Measurements from ENCODE around the gene STRIP1.

The STRIP1 gene

DNA sequence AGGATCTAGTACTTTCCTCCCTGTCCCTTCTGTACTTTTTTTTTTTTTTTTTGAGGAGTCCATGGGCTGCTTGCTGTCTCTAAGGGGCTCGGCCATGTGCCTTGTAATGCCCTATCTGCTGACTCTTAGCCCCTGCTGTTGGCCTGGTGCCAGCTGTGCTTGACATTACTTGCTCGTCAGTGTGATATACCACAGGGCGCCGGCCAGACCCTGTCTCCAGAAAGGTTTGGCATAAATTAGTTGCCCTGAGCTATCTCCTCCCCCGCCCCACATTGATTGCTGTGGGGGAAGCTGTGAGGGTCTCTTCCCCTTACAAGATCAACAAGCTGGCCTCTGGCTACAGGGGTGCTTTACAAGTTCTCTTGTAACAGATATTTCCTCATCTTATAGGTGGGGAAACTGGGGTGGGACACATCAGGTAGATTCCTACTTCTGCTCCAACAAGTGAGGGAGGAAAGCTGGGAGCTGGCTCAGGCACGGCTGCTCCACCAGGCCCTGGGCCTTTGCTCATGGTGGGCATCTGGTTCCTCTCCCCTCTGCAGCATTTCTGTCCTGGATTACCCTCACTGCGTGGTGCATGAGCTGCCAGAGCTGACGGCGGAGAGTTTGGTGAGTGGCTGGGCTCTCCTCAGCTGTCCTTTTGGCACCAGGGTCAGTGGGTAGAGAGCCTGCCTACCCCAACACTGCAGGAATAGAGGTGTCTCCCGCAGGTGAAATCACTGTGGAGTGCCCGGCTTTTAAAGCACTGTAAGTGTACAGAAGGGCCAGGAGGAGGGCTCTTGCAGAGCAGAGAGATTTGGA is 15.6 kb downstream of the STRIP1 start:
- no peak overlapping the region for H3K4me3 ChIP-seq (replicated peaks; ENCODE audit: low read depth, low read length)
- no peak for DNase-seq (ENCODE audit: extremely low read depth, low read depth)
- no peak for TF ChIP-seq CTCF (IDR thresholded peaks at IDR 0.05; ENCODE audit: low read depth, low read length, missing control alignments)

- no peak for DNase-seq (ENCODE audit: extremely low read depth, low read depth)
- TF ChIP-seq CTCF (IDR thresholded peaks at IDR 0.05; ENCODE audit: low read depth, low read length, missing control alignments) = no peak
- H3K4me3 ChIP-seq (replicated peaks; ENCODE audit: low read depth, low read length) = no peak overlapping the region
These were observed 16.3 kb downstream of the STRIP1 start for GRCh38 chr1:110050602-110051261.

- no peak for TF ChIP-seq CTCF (IDR thresholded peaks at IDR 0.05; ENCODE audit: low read depth, low read length, missing control alignments)
- H3K4me3 ChIP-seq (replicated peaks; ENCODE audit: low read depth, low read length) = no peak overlapping the region
- DNase-seq (ENCODE audit: extremely low read depth, low read depth) = no peak
These were observed 16.8 kb downstream of the STRIP1 start for GRCh38 chr1:110051262-110051648.

DNA sequence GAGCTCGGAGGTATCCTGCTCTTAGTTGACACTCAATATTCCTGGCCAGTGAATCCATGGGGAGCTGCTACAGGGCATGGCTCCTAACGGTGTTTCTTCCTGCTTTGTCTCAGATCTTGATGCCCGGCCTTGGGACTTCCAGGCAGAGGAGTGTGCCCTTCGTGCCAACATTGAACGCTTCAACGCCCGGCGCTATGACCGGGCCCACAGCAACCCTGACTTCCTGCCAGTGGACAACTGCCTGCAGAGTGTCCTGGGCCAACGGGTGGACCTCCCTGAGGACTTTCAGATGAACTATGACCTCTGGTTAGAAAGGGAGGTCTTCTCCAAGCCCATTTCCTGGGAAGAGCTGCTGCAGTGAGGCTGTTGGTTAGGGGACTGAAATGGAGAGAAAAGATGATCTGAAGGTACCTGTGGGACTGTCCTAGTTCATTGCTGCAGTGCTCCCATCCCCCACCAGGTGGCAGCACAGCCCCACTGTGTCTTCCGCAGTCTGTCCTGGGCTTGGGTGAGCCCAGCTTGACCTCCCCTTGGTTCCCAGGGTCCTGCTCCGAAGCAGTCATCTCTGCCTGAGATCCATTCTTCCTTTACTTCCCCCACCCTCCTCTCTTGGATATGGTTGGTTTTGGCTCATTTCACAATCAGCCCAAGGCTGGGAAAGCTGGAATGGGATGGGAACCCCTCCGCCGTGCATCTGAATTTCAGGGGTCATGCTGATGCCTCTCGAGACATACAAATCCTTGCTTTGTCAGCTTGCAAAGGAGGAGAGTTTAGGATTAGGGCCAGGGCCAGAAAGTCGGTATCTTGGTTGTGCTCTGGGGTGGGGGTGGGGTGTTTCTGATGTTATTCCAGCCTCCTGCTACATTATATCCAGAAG is 19.4 kb downstream of the STRIP1 start:
- peak; percentile 98 for TF ChIP-seq CTCF (IDR thresholded peaks at IDR 0.05; ENCODE audit: low read depth, low read length, missing control alignments)
- H3K4me3 ChIP-seq (replicated peaks; ENCODE audit: low read depth, low read length) = no peak overlapping the region
- no peak for DNase-seq (ENCODE audit: extremely low read depth, low read depth)

- no peak for DNase-seq (ENCODE audit: extremely low read depth, low read depth)
- no peak overlapping the region for H3K4me3 ChIP-seq (replicated peaks; ENCODE audit: low read depth, low read length)
- no peak for TF ChIP-seq CTCF (IDR thresholded peaks at IDR 0.05; ENCODE audit: low read depth, low read length, missing control alignments)
These were observed 21.3 kb downstream of the STRIP1 start for GRCh38 chr1:110055493-110056284.

DNA sequence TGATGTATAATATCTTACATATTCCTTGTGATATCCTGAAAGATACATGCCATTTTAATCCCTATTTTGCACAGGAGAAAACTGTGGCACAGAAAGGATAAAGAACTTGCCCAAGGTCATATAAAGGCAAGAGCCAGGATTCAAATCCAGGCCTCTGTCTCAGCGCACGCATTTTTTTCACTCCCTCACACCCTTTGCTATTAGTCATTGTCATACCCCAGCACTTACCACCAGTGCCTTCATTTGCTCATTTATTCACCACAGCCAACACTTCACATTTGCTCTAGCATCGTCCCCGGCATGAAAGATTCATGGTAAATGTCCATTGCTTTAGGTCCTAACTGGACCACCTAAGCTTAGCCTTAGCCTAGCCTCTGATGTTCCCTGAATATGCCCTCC is 21.9 kb downstream of the STRIP1 start:
- no peak for DNase-seq (ENCODE audit: extremely low read depth, low read depth)
- no peak for TF ChIP-seq CTCF (IDR thresholded peaks at IDR 0.05; ENCODE audit: low read depth, low read length, missing control alignments)

More for the DNA sequence above, 21.9 kb downstream of the STRIP1 start:
- no peak overlapping the region for H3K4me3 ChIP-seq (replicated peaks; ENCODE audit: low read depth, low read length)

Measured in HFF-Myc (cell line).